GM19193 (cell line): ENCODE measurements around the gene TMPRSS13.

Experiments used
- POLR2A ChIP-seq: IDR thresholded peaks from 4 replicates; pipeline ENCODE4 v1.6.1; 2011; ENCODE audit not compliant: insufficient read depth, insufficient read length; ENCODE audit errors: extremely low read depth

TMPRSS13 gene

GRCh38 chr11:117923275-117923674, 5.9 kb downstream of the TMPRSS13 start:
- no peak for TF ChIP-seq POLR2A

- TF ChIP-seq POLR2A: no peak
Measured at GRCh38 chr11:117921893-117922292, 7.3 kb downstream of the TMPRSS13 start.

- no peak for TF ChIP-seq POLR2A
Measured at GRCh38 chr11:117921456-117921855, 7.7 kb downstream of the TMPRSS13 start.

- TF ChIP-seq POLR2A: no peak
Measured at GRCh38 chr11:117919781-117920221, 9.4 kb downstream of the TMPRSS13 start.

GRCh38 chr11:117919341-117919740, 9.9 kb downstream of the TMPRSS13 start:
- TF ChIP-seq POLR2A: no peak

- TF ChIP-seq POLR2A: no peak
Measured at GRCh38 chr11:117918366-117919255, 10.6 kb downstream of the TMPRSS13 start.

- no peak for TF ChIP-seq POLR2A
Measured at GRCh38 chr11:117917591-117918151, 11.5 kb downstream of the TMPRSS13 start.

- no peak for TF ChIP-seq POLR2A
Measured at GRCh38 chr11:117916956-117917355, 12.2 kb downstream of the TMPRSS13 start.

GRCh38 chr11:117915672-117916235, 13.4 kb downstream of the TMPRSS13 start:
- TF ChIP-seq POLR2A: no peak

GRCh38 chr11:117914991-117915618, 14.1 kb downstream of the TMPRSS13 start:
- TF ChIP-seq POLR2A: no peak

GRCh38 chr11:117914398-117914761, 14.8 kb downstream of the TMPRSS13 start:
- no peak for TF ChIP-seq POLR2A

- TF ChIP-seq POLR2A: no peak
Measured at GRCh38 chr11:117913736-117914397, 15.3 kb downstream of the TMPRSS13 start.

- TF ChIP-seq POLR2A: no peak
Measured at GRCh38 chr11:117912497-117912896, 16.7 kb downstream of the TMPRSS13 start.

GRCh38 chr11:117911694-117912093, 17.5 kb downstream of the TMPRSS13 start:
- no peak for TF ChIP-seq POLR2A
